Neuronal stem cell (in vitro differentiated cells): Measurements from ENCODE around the gene PCDHA10.
"Not testable (repeated sequence)": the region's sequence is repeated elsewhere in the genome, so short reads cannot be mapped to it uniquely, and the experiment has no call there.

Experiments
- DNase-seq: peaks from one replicate; pipeline ENCODE4 v3.0.0-alpha.2; 2013; ENCODE audit warnings: low spot score
- H2AFZ ChIP-seq: one replicate; pipeline ENCODE4 v1.6.1; 2013; ENCODE audit warnings: mild to moderate bottlenecking, low read length, inconsistent platforms
- H2AK5ac ChIP-seq: 2 replicates; pipeline ENCODE4 v1.6.1; 2013; ENCODE audit warnings: low read depth, mild to moderate bottlenecking, inconsistent platforms, low read length, moderate library complexity, mixed read lengths
- H2BK120ac ChIP-seq: 2 replicates; pipeline ENCODE4 v1.6.1; 2013; ENCODE audit warnings: low read depth, mild to moderate bottlenecking, inconsistent platforms, low read length, moderate library complexity, mixed read lengths
- H2BK12ac ChIP-seq: one replicate; pipeline ENCODE4 v1.6.1; 2013; ENCODE audit warnings: low read length, inconsistent platforms
- H2BK15ac ChIP-seq: 2 replicates; pipeline ENCODE4 v1.6.1; 2013; ENCODE audit warnings: mild to moderate bottlenecking, low read length, inconsistent platforms, mixed read lengths
- H2BK5ac ChIP-seq: one replicate; pipeline ENCODE4 v1.6.1; 2013; ENCODE audit warnings: inconsistent platforms, mild to moderate bottlenecking, low read length, moderate library complexity
- H3K14ac ChIP-seq: one replicate; pipeline ENCODE4 v1.6.1; 2013; ENCODE audit warnings: low read length, inconsistent platforms
- H3K18ac ChIP-seq: 2 replicates; pipeline ENCODE4 v1.6.1; 2013; ENCODE audit warnings: low read length, inconsistent platforms
- H3K23ac ChIP-seq: 2 replicates; pipeline ENCODE4 v1.6.1; 2013; ENCODE audit warnings: low read depth, mild to moderate bottlenecking, mixed read lengths, low read length, inconsistent platforms; ENCODE audit not compliant: poor library complexity
- H3K27ac ChIP-seq: replicated peaks from 3 replicates; pipeline ENCODE4 v1.5.1; 2013; ENCODE audit warnings: low read length, inconsistent platforms
- H3K27me3 ChIP-seq, 3 experiments: 2 replicates each; pipeline ENCODE4 v1.6.1; 2013; ENCODE audit warnings: low read length in 3 of 3, mild to moderate bottlenecking in 2 of 3, inconsistent platforms in 1 of 3, low read depth in 1 of 3, mixed read lengths in 1 of 3, moderate library complexity in 1 of 3; ENCODE audit not compliant: control insufficient read depth in 3 of 3, insufficient read depth in 3 of 3
- H3K36me3 ChIP-seq, 2 donors: replicated peaks in 1 of 2; 2 replicates each; pipeline ENCODE4 v1.6.1; 2013; ENCODE audit warnings: low read length in 2 of 2; ENCODE audit not compliant: control insufficient read depth in 2 of 2, insufficient read depth in 2 of 2
- H3K4ac ChIP-seq: 2 replicates; pipeline ENCODE4 v1.6.1; 2013; ENCODE audit warnings: inconsistent platforms, mild to moderate bottlenecking, low read length, moderate library complexity
- H3K4me1 ChIP-seq, 2 donors: 1 replicate in 1 of 2; 2 replicates in 1 of 2; pipeline ENCODE4 v1.6.1; 2013; ENCODE audit warnings: low read length in 2 of 2, low read depth in 1 of 2; ENCODE audit not compliant: control insufficient read depth in 2 of 2, insufficient read depth in 1 of 2
- H3K4me2 ChIP-seq: one replicate; pipeline ENCODE4 v1.6.1; 2013; ENCODE audit warnings: mild to moderate bottlenecking, low read length, inconsistent platforms; ENCODE audit not compliant: insufficient read depth, poor library complexity, severe bottlenecking
- H3K4me3 ChIP-seq, 2 donors: 2 replicates each; pipeline ENCODE4 v1.5.1; 2013; ENCODE audit warnings: low read length in 2 of 2, mild to moderate bottlenecking in 2 of 2, inconsistent platforms in 1 of 2, moderate library complexity in 1 of 2
- H3K79me1 ChIP-seq: one replicate; pipeline ENCODE4 v1.6.1; 2013; ENCODE audit warnings: low read depth, mild to moderate bottlenecking, inconsistent platforms, low read length, moderate library complexity
- H3K9ac ChIP-seq: one replicate; pipeline ENCODE4 v1.6.1; 2013; ENCODE audit warnings: mild to moderate bottlenecking, low read depth, low read length, inconsistent platforms; ENCODE audit not compliant: poor library complexity
- H3K9me3 ChIP-seq, 2 donors: replicated peaks in 1 of 2; 2 replicates each; pipeline versions ENCODE3 to v1.6.1; 2013; ENCODE audit warnings: low read length in 2 of 2, mild to moderate bottlenecking in 2 of 2, inconsistent platforms in 1 of 2, low read depth in 1 of 2, mixed read lengths in 1 of 2, moderate library complexity in 1 of 2; ENCODE audit not compliant: control insufficient read depth in 2 of 2, insufficient read depth in 1 of 2
- H4K8ac ChIP-seq: one replicate; pipeline ENCODE4 v1.6.1; 2013; ENCODE audit warnings: low read depth, mild to moderate bottlenecking, inconsistent platforms, low read length, moderate library complexity
- H4K91ac ChIP-seq: one replicate; pipeline ENCODE4 v1.6.1; 2013; ENCODE audit warnings: low read length, low read depth, mild to moderate bottlenecking, inconsistent platforms; ENCODE audit not compliant: poor library complexity
- WGBS, 2 donors: extraction: QIAGEN DNeasy Blood & Tissue Kit; methylation state at CpG; one replicate each; pipeline ENCODE4 v1.1.7; 2013; ENCODE audit warnings: missing lambda C conversion rate in 2 of 2, mixed read lengths in 1 of 2; ENCODE audit not compliant: insufficient read length in 2 of 2, insufficient replicate concordance in 1 of 2; ENCODE audit errors: extremely low coverage in 2 of 2; 5-methylcytosine and 5-hydroxymethylcytosine counted together

The PCDHA10 gene

DNA sequence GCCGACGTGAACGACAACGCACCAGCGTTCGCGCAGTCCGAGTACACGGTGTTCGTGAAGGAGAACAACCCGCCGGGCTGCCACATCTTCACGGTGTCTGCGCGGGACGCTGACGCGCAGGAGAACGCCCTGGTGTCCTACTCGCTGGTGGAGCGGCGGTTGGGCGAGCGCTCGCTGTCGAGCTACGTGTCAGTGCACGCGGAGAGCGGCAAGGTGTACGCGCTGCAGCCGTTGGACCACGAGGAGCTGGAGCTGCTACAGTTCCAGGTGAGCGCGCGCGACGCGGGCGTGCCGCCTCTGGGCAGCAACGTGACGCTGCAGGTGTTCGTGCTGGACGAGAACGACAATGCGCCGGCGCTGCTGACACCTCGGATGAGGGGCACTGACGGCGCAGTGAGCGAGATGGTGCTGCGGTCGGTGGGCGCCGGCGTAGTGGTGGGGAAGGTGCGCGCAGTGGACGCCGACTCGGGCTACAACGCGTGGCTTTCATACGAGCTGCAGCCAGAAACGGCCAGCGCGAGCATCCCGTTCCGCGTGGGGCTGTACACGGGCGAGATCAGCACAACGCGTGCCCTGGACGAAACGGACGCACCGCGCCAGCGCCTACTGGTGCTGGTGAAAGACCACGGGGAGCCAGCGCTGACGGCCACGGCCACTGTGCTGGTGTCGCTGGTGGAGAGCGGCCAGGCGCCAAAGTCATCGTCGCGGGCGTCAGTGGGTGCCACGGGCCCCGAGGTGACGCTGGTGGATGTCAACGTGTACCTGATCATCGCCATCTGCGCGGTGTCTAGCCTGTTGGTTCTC, 5.7 kb upstream of the PCDHA10 start:
- H3K4me2 ChIP-seq, H2BK120ac ChIP-seq, H4K8ac ChIP-seq, H2BK15ac ChIP-seq, H2AK5ac ChIP-seq, H3K18ac ChIP-seq, H3K23ac ChIP-seq, H3K9ac ChIP-seq, H2BK12ac ChIP-seq, H4K91ac ChIP-seq, H3K79me1 ChIP-seq, H2BK5ac ChIP-seq, DNase-seq, H3K4me1 ChIP-seq, H3K4me3 ChIP-seq, H3K27me3 ChIP-seq, H3K27ac ChIP-seq, H3K14ac ChIP-seq, H2AFZ ChIP-seq, H3K36me3 ChIP-seq, H3K4ac ChIP-seq: not testable (repeated sequence)
- H3K9me3 ChIP-seq, result peaks cover 0 to 30% of the 10 kb centered on the region in 2 donors
- WGBS, 2 donors, result no CpG with 5 or more reads among the region's 101 CpGs

DNA sequence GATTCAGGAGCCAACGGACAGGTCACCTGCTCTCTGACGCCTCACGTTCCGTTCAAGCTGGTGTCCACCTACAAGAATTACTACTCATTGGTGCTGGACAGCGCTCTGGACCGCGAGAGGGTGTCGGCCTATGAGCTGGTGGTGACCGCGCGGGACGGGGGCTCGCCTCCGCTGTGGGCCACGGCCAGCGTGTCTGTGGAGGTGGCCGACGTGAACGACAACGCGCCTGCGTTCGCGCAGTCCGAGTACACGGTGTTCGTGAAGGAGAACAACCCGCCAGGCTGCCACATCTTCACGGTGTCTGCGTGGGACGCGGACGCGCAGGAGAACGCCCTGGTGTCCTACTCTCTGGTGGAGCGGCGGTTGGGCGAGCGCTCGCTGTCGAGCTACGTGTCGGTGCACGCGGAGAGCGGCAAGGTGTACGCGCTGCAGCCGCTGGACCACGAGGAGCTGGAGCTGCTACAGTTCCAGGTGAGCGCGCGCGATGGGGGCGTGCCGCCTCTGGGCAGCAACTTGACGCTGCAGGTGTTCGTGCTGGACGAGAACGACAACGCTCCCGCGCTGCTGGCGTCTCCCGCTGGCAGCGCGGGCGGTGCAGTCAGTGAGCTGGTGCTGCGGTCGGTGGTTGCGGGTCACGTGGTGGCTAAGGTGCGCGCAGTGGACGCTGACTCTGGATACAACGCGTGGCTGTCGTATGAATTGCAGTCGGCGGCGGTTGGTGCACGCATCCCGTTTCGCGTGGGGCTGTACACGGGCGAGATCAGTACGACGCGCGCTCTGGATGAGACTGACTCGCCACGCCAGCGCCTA, 1.7 kb downstream of the PCDHA10 start:
- H3K4ac ChIP-seq, result no peak overlapping the region
- H3K4me3 ChIP-seq, result no peak overlapping the region
- H3K27ac ChIP-seq, result no peak overlapping the region
- no peak overlapping the region for H2BK120ac ChIP-seq
- H4K8ac ChIP-seq, result no peak overlapping the region
- no peaks in the 10 kb centered on the region for H3K4me1 ChIP-seq
- no peak overlapping the region for H3K18ac ChIP-seq
- no peak for DNase-seq
- no peak overlapping the region for H3K14ac ChIP-seq
- H2BK15ac ChIP-seq, result no peak overlapping the region
- H2BK5ac ChIP-seq, result no peak overlapping the region
- H4K91ac ChIP-seq, result no peak overlapping the region
- H3K79me1 ChIP-seq, result peaks cover 4% of the 10 kb centered on the region
- no peak overlapping the region for H3K9ac ChIP-seq
- no peaks in the 10 kb centered on the region for H3K27me3 ChIP-seq
- no peak overlapping the region for H3K23ac ChIP-seq
- H2AK5ac ChIP-seq, result no peak overlapping the region
- no peak overlapping the region for H2AFZ ChIP-seq
- WGBS, 2 donors, result no CpG with 5 or more reads among the region's 94 CpGs
- H3K36me3 ChIP-seq, result peaks cover 3 to 25% of the 10 kb centered on the region in 2 donors
- H3K4me2 ChIP-seq, result no peak overlapping the region
- no peak overlapping the region for H2BK12ac ChIP-seq
- H3K9me3 ChIP-seq, result peaks cover 16 to 48% of the 10 kb centered on the region in 2 donors

GRCh38 chr5:140857987-140858240, 2.2 kb downstream of the PCDHA10 start:
- Histone ChIP-seq H3K4me2 (no peak overlapping the region), H3K9ac (no peak overlapping the region), H2BK12ac (no peak overlapping the region), H2AFZ (no peak overlapping the region), H4K91ac (no peak overlapping the region), H3K27ac (no peak overlapping the region), H3K14ac (no peak overlapping the region), H3K79me1 (peaks cover 4% of the 10 kb centered on the region), H2BK5ac (no peak overlapping the region), H3K4ac (no peak overlapping the region), H3K27me3 (no peaks in the 10 kb centered on the region), H2BK15ac (no peak overlapping the region), H3K23ac (no peak overlapping the region), H2AK5ac (no peak overlapping the region), H4K8ac (no peak overlapping the region), H3K18ac (no peak overlapping the region), H3K9me3 (peaks cover 22 to 53% of the 10 kb centered on the region in 2 donors), H3K4me1 (no peaks in the 10 kb centered on the region), H3K4me3 (no peak overlapping the region), H2BK120ac (no peak overlapping the region), H3K36me3 (peaks cover 9 to 30% of the 10 kb centered on the region in 2 donors)
- no CpG with 5 or more reads among the region's 22 CpGs for WGBS, 2 donors
- no peak for DNase-seq
